ENCODE data around the gene SRSF10. TPM values are rescaled to one million over a fixed set of nuclear protein-coding genes. Genes with fewer than 3 reads are reported as not detected.
"Not testable (repeated sequence)": the region's sequence is repeated elsewhere in the genome, so short reads cannot be mapped to it uniquely, and the experiment has no call there.

The SRSF10 gene
- polyA plus RNA-seq, 1 donor, result 117 TPM

- no peak for DNase-seq (ENCODE audit: low read depth)
These were observed 17.7 kb upstream of the SRSF10 start for GRCh38 chr1:23997812-23998211.

GRCh38 chr1:23996700-23997229 is 16.6 kb upstream of the SRSF10 start:
- no peak for DNase-seq (ENCODE audit: low read depth)

GRCh38 chr1:23995431-23995837 is 15.3 kb upstream of the SRSF10 start:
- DNase-seq (ENCODE audit: low read depth), result no peak

GRCh38 chr1:23992011-23992410 is 11.9 kb upstream of the SRSF10 start:
- DNase-seq (ENCODE audit: low read depth), result not testable (repeated sequence)

GRCh38 chr1:23989263-23989662 is 9.1 kb upstream of the SRSF10 start:
- no peak for DNase-seq (ENCODE audit: low read depth)

GRCh38 chr1:23987038-23987437 is 6.9 kb upstream of the SRSF10 start:
- DNase-seq (ENCODE audit: low read depth), result not testable (repeated sequence)

GRCh38 chr1:23984417-23985186 is 4.5 kb upstream of the SRSF10 start:
- no peak for DNase-seq (ENCODE audit: low read depth)

GRCh38 chr1:23980728-23981070 is 572 bp upstream of the SRSF10 start:
- no peak for DNase-seq (ENCODE audit: low read depth)

- no peak for DNase-seq (ENCODE audit: low read depth)
These were observed 693 bp downstream of the SRSF10 start for GRCh38 chr1:23979387-23979880.

- DNase-seq (ENCODE audit: low read depth), result no peak
These were observed 1.3 kb downstream of the SRSF10 start for GRCh38 chr1:23978805-23979204.

GRCh38 chr1:23977854-23978191 is 2.3 kb downstream of the SRSF10 start:
- DNase-seq (ENCODE audit: low read depth), result no peak

GRCh38 chr1:23977187-23977853 is 2.8 kb downstream of the SRSF10 start:
- DNase-seq (ENCODE audit: low read depth), result no peak

- no peak for DNase-seq (ENCODE audit: low read depth)
These were observed 12.3 kb downstream of the SRSF10 start for GRCh38 chr1:23967871-23968270.

- DNase-seq (ENCODE audit: low read depth), result no peak
These were observed 13.1 kb downstream of the SRSF10 start for GRCh38 chr1:23966973-23967493.

- DNase-seq (ENCODE audit: low read depth), result no peak
These were observed 15.1 kb downstream of the SRSF10 start for GRCh38 chr1:23964790-23965740.

GRCh38 chr1:23964235-23964668 is 15.9 kb downstream of the SRSF10 start:
- DNase-seq (ENCODE audit: low read depth), result no peak

- no peak for DNase-seq (ENCODE audit: low read depth)
These were observed 16.4 kb downstream of the SRSF10 start for GRCh38 chr1:23963617-23964234.

GRCh38 chr1:23960291-23961020 is 19.7 kb downstream of the SRSF10 start:
- DNase-seq (ENCODE audit: low read depth), result peak; percentile 40

- peak; percentile 85 for DNase-seq (ENCODE audit: low read depth)
These were observed 20.5 kb downstream of the SRSF10 start, which contains the start of gene PNRC2 for GRCh38 chr1:23959461-23960290. Gene PNRC2 (plus strand): TSS chr1:23959828. CDS start chr1:23961458, 1,630 bp downstream.
